ENCODE measurements around the gene MLX. TPM values are rescaled to one million over a fixed set of nuclear protein-coding genes. Genes with fewer than 3 reads are reported as not detected.

The MLX gene
- total and polyA plus RNA-seq, 10 of the 15 experiments (the other 5 are each of a cell fraction or from before 2014, with no cell fraction given): 34.4 to 65.0 (median 44.4) TPM

DNA sequence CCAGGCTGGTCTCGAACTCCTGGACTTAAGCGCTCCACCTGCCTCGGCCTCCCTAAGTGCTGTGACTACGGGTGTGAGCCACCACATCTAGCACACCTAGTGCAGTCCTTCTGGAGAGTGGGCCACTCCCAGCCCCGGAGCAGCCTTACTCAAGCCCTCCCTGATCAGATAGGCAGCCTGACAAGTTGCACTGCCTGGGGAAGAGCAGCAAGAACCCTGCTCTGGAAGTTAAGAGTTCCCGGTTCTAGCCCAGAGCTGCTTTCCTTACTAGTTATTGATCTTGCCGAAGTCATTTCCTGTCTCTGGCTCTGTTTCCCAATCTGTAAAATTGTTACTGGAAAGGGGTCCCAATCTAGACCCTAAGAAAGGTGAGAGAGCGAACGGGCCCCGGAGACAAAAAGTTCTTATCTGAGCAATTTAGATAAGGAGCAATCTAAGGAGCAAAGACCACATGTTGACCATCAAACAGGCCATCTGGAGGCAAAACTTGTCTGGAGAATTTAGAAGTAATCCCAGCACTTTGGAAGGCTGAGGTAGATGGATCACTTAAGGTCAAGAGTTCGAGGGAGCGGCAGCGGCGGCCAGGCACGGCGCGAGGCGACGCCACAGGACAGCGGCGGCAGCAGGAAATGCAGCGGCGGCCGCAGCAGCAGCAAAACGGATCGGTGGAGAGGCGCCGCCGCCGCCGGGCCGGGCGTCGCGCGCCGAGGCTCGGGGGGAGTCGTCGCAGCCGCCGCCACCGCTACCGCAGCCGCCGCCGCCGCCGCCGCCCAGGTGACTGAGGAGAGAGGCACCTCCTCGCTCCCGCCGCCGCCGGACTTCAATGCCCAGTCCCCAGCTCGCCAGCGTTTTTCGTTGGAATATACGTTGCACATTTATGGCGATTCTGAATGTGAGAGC is 35.2 kb upstream of the MLX start (continued):
- TF ChIP-seq, protein P1, sequence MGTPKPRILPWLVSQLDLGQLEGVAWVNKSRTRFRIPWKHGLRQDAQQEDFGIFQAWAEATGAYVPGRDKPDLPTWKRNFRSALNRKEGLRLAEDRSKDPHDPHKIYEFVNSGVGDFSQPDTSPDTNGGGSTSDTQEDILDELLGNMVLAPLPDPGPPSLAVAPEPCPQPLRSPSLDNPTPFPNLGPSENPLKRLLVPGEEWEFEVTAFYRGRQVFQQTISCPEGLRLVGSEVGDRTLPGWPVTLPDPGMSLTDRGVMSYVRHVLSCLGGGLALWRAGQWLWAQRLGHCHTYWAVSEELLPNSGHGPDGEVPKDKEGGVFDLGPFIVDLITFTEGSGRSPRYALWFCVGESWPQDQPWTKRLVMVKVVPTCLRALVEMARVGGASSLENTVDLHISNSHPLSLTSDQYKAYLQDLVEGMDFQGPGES (IDR thresholded peaks at IDR 0.05): no peak
- TF ChIP-seq BCLAF1 (IDR thresholded peaks at IDR 0.05) (no peak), MYC (IDR thresholded peaks at IDR 0.05; ENCODE audit: insufficient read depth, insufficient read length, insufficient replicate concordance, low read length, severe bottlenecking) (no peak), ZNF217 (IDR thresholded peaks at IDR 0.05) (0 out of 2 replicates have a peak, but pooled peaks have one; percentile 63), CREB1 (IDR thresholded peaks at IDR 0.05; ENCODE audit: low read depth) (no peak), MAX (IDR thresholded peaks at IDR 0.05; ENCODE audit: low read depth, low read length) (no peak), MEF2A (IDR thresholded peaks at IDR 0.05; ENCODE audit: insufficient read depth, low read depth, low read length) (no peak), SREBF1 (IDR thresholded peaks at IDR 0.05; ENCODE audit: low read length) (no peak), RAD21 (IDR thresholded peaks at IDR 0.05; ENCODE audit: insufficient read depth, low read depth, low read length) (no peak), TARDBP (IDR thresholded peaks at IDR 0.05; ENCODE audit: borderline replicate concordance) (no peak)
